ENCODE results near the gene STMP1. TPM values are rescaled to one million over a fixed set of nuclear protein-coding genes. Genes with fewer than 3 reads are reported as not detected.

Gene STMP1
- total and polyA plus RNA-seq, 2 of the 8 experiments (the other 6 are each of a cell fraction or from before 2014, with no cell fraction given) = 22.7 to 36.7 TPM

DNA sequence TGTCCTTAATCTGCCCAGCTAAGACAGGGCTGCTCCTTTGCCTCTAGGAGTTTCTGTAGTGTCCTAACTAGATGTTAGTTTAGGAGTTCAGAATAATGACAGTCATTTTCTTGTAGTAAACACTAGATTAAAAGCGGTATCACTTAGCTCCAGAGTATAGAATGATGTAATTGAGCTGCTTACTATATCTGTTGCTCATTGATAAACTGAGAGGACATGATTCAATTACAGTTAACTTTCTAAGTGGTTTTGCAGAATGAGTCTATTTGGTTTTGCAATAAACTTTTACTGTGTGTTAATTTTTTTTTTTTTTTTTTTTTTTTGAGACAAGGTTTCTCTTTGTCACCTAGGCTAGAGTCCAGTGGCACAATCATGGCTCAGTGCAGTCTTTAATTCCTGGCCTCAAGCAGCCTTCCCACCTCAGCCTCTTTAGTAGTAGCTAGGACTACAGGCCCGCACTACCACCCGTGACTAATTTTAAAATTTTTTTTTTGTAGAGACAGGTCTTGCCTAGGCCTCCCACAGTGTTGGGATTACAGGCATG, 1.8 kb downstream of the STMP1 start (continued):
- TF ChIP-seq RBBP5 (IDR thresholded peaks at IDR 0.05; ENCODE audit: borderline replicate concordance, low read depth, low read length) (no peak), CREB1 (IDR thresholded peaks at IDR 0.05) (no peak), EZH2 (IDR thresholded peaks at IDR 0.05; ENCODE audit: low read depth, low read length, severe bottlenecking) (no peak)

All from H1 (cell line).